K562 (cell line): ENCODE data around the gene FIBP. TPM values are rescaled to one million over a fixed set of nuclear protein-coding genes. Genes with fewer than 3 reads are reported as not detected.

Experiments
- CEBPG ChIP-seq, 3 experiments: fragments of 200-800 bp in 1 of 3; sonication (Bioruptor generic) in 1 of 3; sonication (generic) in 1 of 3; formaldehyde crosslinking in 1 of 3; IDR thresholded peaks in 2 of 3; conservative IDR thresholded peaks in 1 of 3; 2 replicates each; pipeline versions ENCODE4 v1.6.1 to v1.8.0; 2016 to 2022; ENCODE audit warnings: missing compliant biosample characterization in 2 of 3, missing genetic modification characterization in 2 of 3, mild to moderate bottlenecking in 1 of 3, missing genetic modification reagents in 1 of 3
- CHD7 ChIP-seq: fragments of 200-600 bp; sonication (generic); IDR thresholded peaks from one replicate; pipeline ENCODE4 v1.6.1; 2012; ENCODE audit warnings: mild to moderate bottlenecking, low read depth, low read length, inconsistent platforms
- MNT ChIP-seq, 2 experiments: fragments of 450-650 bp; conservative IDR thresholded peaks; 2 replicates each; pipeline ENCODE4 v1.6.1; 2017; ENCODE audit warnings: mild to moderate bottlenecking in 2 of 2, moderate library complexity in 2 of 2
- SAP30 ChIP-seq: fragments of 200-600 bp; sonication (generic); IDR thresholded peaks from 2 replicates; pipeline ENCODE4 v1.6.1; 2012; ENCODE audit warnings: borderline replicate concordance, low read depth, mild to moderate bottlenecking, moderate library complexity, low read length, control low read depth, inconsistent platforms; ENCODE audit not compliant: insufficient read depth, poor library complexity, severe bottlenecking
- SFPQ ChIP-seq: fragments of 200-400 bp; formaldehyde crosslinking; IDR thresholded peaks from 2 replicates; pipeline ENCODE4 v1.6.1; 2017; ENCODE audit warnings: mild to moderate bottlenecking, low read depth, low read length, moderate library complexity
- SUPT5H ChIP-seq: fragments of 450-650 bp; IDR thresholded peaks from 2 replicates; pipeline ENCODE4 v1.6.1; 2016
- ZC3H8 ChIP-seq: fragments of 450-650 bp; IDR thresholded peaks from 2 replicates; pipeline ENCODE4 v1.6.1; 2017
- ZNF347 ChIP-seq: fragments of 450-650 bp; formaldehyde crosslinking; IDR thresholded peaks from 2 replicates; pipeline ENCODE4 v1.4.0; 2020; ENCODE audit warnings: low read depth, mild to moderate bottlenecking, moderate library complexity
- ZNF780A ChIP-seq: fragments of 250-450 bp; sonication (Bioruptor Pico); IDR thresholded peaks from 2 replicates; pipeline ENCODE4 v1.5.0; 2021; ENCODE audit warnings: mild to moderate bottlenecking
- ZNF830 ChIP-seq: fragments of 250-450 bp; sonication (Bioruptor Pico); IDR thresholded peaks from 2 replicates; pipeline ENCODE4 v1.5.0; 2021; ENCODE audit warnings: mild to moderate bottlenecking
- polyA plus RNA-seq, 8 experiments: library from polyadenylated mRNA; depleted of rRNA in 4 of 8; stranded (reverse) in 5 of 8; unstranded in 3 of 8; fragments of >200 nt; fragmentation: Nextera tagmentation in 2 of 8; fragmentation: Illumina TruSeq in 1 of 8; extraction: Ambion mirVana in 2 of 8; extraction: Trizol in 1 of 8; gene quantifications; 2 replicates each; pipeline versions ENCODE4 v1.2.1 to v1.2.3, GENCODE V29; 2011 to 2014; ENCODE audit warnings: inconsistent platforms in 1 of 8, missing spikeins in 1 of 8
- total RNA-seq, 7 experiments: library from RNA; depleted of rRNA in 6 of 7; stranded (reverse); fragments of >200 nt in 6 of 7; fragmentation: Illumina TruSeq in 2 of 7; extraction: Trizol in 2 of 7; gene quantifications; 2 replicates each; pipeline versions ENCODE4 v1.2.1 to v1.2.3, GENCODE V29; 2011 to 2021; ENCODE audit warnings: low replicate concordance in 1 of 7

The FIBP gene
- total and polyA plus RNA-seq, 9 of the 15 experiments (the other 6 are each of a cell fraction or from before 2014, with no cell fraction given): 41.2 to 79.2 (median 48.6) TPM

GRCh38 chr11:65856689-65857499 lies 31.4 kb downstream of the FIBP start (continued):
- TF ChIP-seq CHD7 (no peak), MNT (conservative IDR thresholded peaks at IDR 0.05) (peak; percentile 98 to 99), CEBPG (CRISPR knock-in tag; IDR thresholded peaks at IDR 0.05) (peak; percentile 40; the same call in 1 of the 2 replicates), CEBPG (tag; conservative IDR thresholded peaks at IDR 0.05 in 1 of 2, IDR thresholded peaks at IDR 0.05 in 1 of 2) (no peak), ZNF347 (CRISPR knock-in tag) (no peak), ZNF780A (CRISPR knock-in tag) (no peak), SAP30 (peak; percentile 82), SFPQ (no peak), SUPT5H (peak; percentile 60), ZC3H8 (no peak), ZNF830 (CRISPR knock-in tag) (peak; percentile 46; the same call in 1 of the 2 replicates)
